ENCODE measurements around the gene RGL4. TPM values are rescaled to one million over a fixed set of nuclear protein-coding genes. Genes with fewer than 3 reads are reported as not detected.

The RGL4 gene
- total and polyA plus RNA-seq, 2 of the 13 experiments (the other 11 are each of a cell fraction or from before 2014, with no cell fraction given) = not detected

- ChIA-PET CTCF (ENCODE audit: low intra/inter-chr PET ratio, low total read pairs) (no interaction called here), POLR2A (no interaction called here)
- Histone ChIP-seq H3K36me3 (replicated peaks in 1 of 2; ENCODE audit: control insufficient read depth in 1 of 2, insufficient read depth in 2 of 2, low read length in 2 of 2) (no peaks in the 10 kb centered on the region), H3K9me3 (ENCODE audit: low read length) (no peaks in the 10 kb centered on the region), H3K4me1 (ENCODE audit: insufficient read depth, low read length) (peaks cover 40% of the 10 kb centered on the region), H4K20me1 (ENCODE audit: insufficient read depth, low read length) (no peaks in the 10 kb centered on the region), H3K4me3 (replicated peaks in 1 of 3; ENCODE audit: insufficient read depth in 1 of 3, low read depth in 2 of 3, low read length in 3 of 3) (no peak overlapping the region), H3K4me2 (ENCODE audit: low read depth, low read length) (no peak overlapping the region), H3K27me3 (ENCODE audit: control insufficient read depth in 1 of 2, insufficient read depth in 2 of 2, low read length in 2 of 2) (no peaks in the 10 kb centered on the region), H3K79me2 (ENCODE audit: insufficient read depth, low read length) (no peaks in the 10 kb centered on the region), H2AFZ (ENCODE audit: low read length) (no peak overlapping the region), H3K27ac (ENCODE audit: extremely low read length, insufficient read depth, low read length) (no peak overlapping the region), H3K9ac (ENCODE audit: insufficient read depth, low read depth, low read length) (no peak overlapping the region)
- FAIRE-seq = no peak
- no peak for DNase-seq (ENCODE audit: low spot score)
- in situ Hi-C loops (cut with HindIII; ENCODE audit: extremely low pct_ligation_motif_present, low pct_unique_long_range_greater_than_20kb) (no loop called here), intact Hi-C loops (cut with micrococcal nuclease; ENCODE audit: unreplicated experiment) (no loop called here)
- 84% methylated on average over 8 of the region's 16 CpGs for WGBS (ENCODE audit: low lambda C conversion rate)
- ATAC-seq = no peak
- no TSS peak for BruUV-seq (replicated peaks)
- TF ChIP-seq, protein P1, sequence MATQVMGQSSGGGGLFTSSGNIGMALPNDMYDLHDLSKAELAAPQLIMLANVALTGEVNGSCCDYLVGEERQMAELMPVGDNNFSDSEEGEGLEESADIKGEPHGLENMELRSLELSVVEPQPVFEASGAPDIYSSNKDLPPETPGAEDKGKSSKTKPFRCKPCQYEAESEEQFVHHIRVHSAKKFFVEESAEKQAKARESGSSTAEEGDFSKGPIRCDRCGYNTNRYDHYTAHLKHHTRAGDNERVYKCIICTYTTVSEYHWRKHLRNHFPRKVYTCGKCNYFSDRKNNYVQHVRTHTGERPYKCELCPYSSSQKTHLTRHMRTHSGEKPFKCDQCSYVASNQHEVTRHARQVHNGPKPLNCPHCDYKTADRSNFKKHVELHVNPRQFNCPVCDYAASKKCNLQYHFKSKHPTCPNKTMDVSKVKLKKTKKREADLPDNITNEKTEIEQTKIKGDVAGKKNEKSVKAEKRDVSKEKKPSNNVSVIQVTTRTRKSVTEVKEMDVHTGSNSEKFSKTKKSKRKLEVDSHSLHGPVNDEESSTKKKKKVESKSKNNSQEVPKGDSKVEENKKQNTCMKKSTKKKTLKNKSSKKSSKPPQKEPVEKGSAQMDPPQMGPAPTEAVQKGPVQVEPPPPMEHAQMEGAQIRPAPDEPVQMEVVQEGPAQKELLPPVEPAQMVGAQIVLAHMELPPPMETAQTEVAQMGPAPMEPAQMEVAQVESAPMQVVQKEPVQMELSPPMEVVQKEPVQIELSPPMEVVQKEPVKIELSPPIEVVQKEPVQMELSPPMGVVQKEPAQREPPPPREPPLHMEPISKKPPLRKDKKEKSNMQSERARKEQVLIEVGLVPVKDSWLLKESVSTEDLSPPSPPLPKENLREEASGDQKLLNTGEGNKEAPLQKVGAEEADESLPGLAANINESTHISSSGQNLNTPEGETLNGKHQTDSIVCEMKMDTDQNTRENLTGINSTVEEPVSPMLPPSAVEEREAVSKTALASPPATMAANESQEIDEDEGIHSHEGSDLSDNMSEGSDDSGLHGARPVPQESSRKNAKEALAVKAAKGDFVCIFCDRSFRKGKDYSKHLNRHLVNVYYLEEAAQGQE (IDR thresholded peaks at IDR 0.05; ENCODE audit: borderline replicate concordance in 1 of 2, low read depth in 1 of 2, low read length in 2 of 2) = peak in 1 of 2 experiments; percentile 42; a peak in 1 of 4 replicates
- TF ChIP-seq ZFP82 (CRISPR knock-in tag; IDR thresholded peaks at IDR 0.05; ENCODE audit: borderline replicate concordance) = no peak
Observed at GRCh38 chr22:23670378-23671295, 20.2 kb upstream of the RGL4 start.
